ENCODE results near the gene CFAP77. TPM values are rescaled to one million over a fixed set of nuclear protein-coding genes. Genes with fewer than 3 reads are reported as not detected.

Gene CFAP77
- total RNA-seq, 1 donor from 2014 or later, result 2.5 TPM

- Histone ChIP-seq H3K27me3 (ENCODE audit: low read depth) (no peaks in the 10 kb centered on the region), H3K36me3 (peaks cover 64% of the 10 kb centered on the region), H3K4me3 (no peak overlapping the region), H3K4me1 (peaks cover 30% of the 10 kb centered on the region), H3K9me3 (replicated peaks) (no peaks in the 10 kb centered on the region), H3K27ac (replicated peaks) (no peak overlapping the region)
- intact Hi-C loops (cut with micrococcal nuclease), result no loop called here
- TF ChIP-seq CTCF (IDR thresholded peaks at IDR 0.05; ENCODE audit: borderline replicate concordance), result no peak
- DNase-seq, result no peak
Observed at GRCh38 chr9:132401824-132402223, 8.2 kb upstream of the CFAP77 start.

- Histone ChIP-seq H3K27ac (replicated peaks) (no peak overlapping the region), H3K9me3 (replicated peaks) (no peaks in the 10 kb centered on the region), H3K36me3 (peaks cover 39% of the 10 kb centered on the region), H3K27me3 (ENCODE audit: low read depth) (peaks cover 3% of the 10 kb centered on the region), H3K4me3 (no peak overlapping the region), H3K4me1 (peaks cover 51% of the 10 kb centered on the region)
- intact Hi-C loops (cut with micrococcal nuclease), result no loop called here
- DNase-seq, result no peak
- no peak for TF ChIP-seq CTCF (IDR thresholded peaks at IDR 0.05; ENCODE audit: borderline replicate concordance)
Observed at GRCh38 chr9:132404228-132404881, 5.7 kb upstream of the CFAP77 start.

GRCh38 chr9:132406554-132407122, 3.4 kb upstream of the CFAP77 start, which contains the start of gene TTF1:
Gene TTF1, minus strand, starts transcription at chr9:132406840. Its CDS starts 4,019 bp downstream, at chr9:132402821.
- TF ChIP-seq CTCF (IDR thresholded peaks at IDR 0.05; ENCODE audit: borderline replicate concordance), result no peak
- peaks cover 25% of the 10 kb centered on the region for H3K27me3 ChIP-seq (ENCODE audit: low read depth)
- intact Hi-C loops (cut with micrococcal nuclease), result no loop called here
- peak; percentile 90 for DNase-seq
- peak within 1 kb of the TSS; percentile 91 for H3K27ac ChIP-seq (replicated peaks)
- H3K36me3 ChIP-seq, result peaks cover 16% of the 10 kb centered on the region
- H3K4me3 ChIP-seq, result peak within 1 kb of the TSS; percentile 93
- H3K9me3 ChIP-seq (replicated peaks), result no peaks in the 10 kb centered on the region
- H3K4me1 ChIP-seq, result peaks cover 74% of the 10 kb centered on the region

- Histone ChIP-seq H3K27ac (replicated peaks) (peak overlapping the region; percentile 91), H3K4me3 (peak overlapping the region; percentile 93), H3K4me1 (peaks cover 75% of the 10 kb centered on the region), H3K27me3 (ENCODE audit: low read depth) (peaks cover 30% of the 10 kb centered on the region), H3K9me3 (replicated peaks) (no peaks in the 10 kb centered on the region), H3K36me3 (peaks cover 11% of the 10 kb centered on the region)
- intact Hi-C loops (cut with micrococcal nuclease), result no loop called here
- TF ChIP-seq CTCF (IDR thresholded peaks at IDR 0.05; ENCODE audit: borderline replicate concordance), result no peak
- DNase-seq, result no peak
Observed at GRCh38 chr9:132407196-132407595, 2.8 kb upstream of the CFAP77 start.

GRCh38 chr9:132408521-132408920, 1.5 kb upstream of the CFAP77 start:
- peaks cover under 1% of the 10 kb centered on the region for H3K36me3 ChIP-seq
- H3K27ac ChIP-seq (replicated peaks), result peak overlapping the region; percentile 91
- peaks cover 44% of the 10 kb centered on the region for H3K27me3 ChIP-seq (ENCODE audit: low read depth)
- H3K4me3 ChIP-seq, result no peak overlapping the region
- intact Hi-C loops (cut with micrococcal nuclease), result no loop called here
- no peak for TF ChIP-seq CTCF (IDR thresholded peaks at IDR 0.05; ENCODE audit: borderline replicate concordance)
- DNase-seq, result peak; percentile 78
- peaks cover 75% of the 10 kb centered on the region for H3K4me1 ChIP-seq
- no peaks in the 10 kb centered on the region for H3K9me3 ChIP-seq (replicated peaks)

Data from left ventricle myocardium inferior (tissue), 1 donor.